ENCODE measurements around the gene ZDHHC11B.
A peak's percentile ranks its signal among the peaks of the same experiment; 100 is the strongest.

DNA sequence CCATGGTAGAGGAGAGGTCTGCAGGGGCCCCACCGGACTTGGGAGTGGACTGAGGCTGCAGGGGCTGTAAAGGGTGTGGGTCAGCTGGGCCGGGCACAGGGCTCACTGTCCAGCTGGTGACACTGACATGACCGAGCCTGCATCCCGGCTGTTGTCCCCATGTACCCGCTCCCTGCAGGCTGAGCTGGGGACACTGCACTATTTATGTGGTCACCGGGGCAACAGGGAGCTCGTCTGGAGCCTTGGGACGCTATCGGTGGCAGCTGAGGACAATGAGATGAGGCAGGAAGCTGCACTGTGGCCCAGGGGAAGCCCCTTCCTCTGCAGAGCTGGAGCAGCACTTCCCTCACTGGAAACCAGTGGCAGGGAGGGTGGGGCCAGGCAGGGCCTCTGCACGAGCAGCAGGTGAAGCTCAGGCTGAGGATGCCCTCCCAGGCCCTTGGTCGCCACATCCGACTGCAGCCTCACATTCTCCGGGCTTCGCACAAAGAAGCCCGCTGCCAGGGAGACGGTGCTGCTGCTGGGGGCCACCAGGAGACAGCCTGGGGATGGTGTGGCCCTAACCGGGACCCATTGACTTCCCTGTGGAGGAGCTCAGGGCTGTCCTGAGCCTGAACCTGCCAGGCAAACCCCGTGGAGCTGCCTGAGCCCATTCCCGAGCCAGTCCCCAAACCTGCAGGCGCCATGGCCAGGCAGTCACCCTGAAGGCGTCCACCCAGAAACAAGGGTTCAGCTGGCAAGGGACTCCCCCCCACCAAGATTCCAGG, 26.4 kb downstream of the ZDHHC11B start:
- TF ChIP-seq, protein P1, sequence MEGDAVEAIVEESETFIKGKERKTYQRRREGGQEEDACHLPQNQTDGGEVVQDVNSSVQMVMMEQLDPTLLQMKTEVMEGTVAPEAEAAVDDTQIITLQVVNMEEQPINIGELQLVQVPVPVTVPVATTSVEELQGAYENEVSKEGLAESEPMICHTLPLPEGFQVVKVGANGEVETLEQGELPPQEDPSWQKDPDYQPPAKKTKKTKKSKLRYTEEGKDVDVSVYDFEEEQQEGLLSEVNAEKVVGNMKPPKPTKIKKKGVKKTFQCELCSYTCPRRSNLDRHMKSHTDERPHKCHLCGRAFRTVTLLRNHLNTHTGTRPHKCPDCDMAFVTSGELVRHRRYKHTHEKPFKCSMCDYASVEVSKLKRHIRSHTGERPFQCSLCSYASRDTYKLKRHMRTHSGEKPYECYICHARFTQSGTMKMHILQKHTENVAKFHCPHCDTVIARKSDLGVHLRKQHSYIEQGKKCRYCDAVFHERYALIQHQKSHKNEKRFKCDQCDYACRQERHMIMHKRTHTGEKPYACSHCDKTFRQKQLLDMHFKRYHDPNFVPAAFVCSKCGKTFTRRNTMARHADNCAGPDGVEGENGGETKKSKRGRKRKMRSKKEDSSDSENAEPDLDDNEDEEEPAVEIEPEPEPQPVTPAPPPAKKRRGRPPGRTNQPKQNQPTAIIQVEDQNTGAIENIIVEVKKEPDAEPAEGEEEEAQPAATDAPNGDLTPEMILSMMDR (IDR thresholded peaks at IDR 0.05): peak in 1 of 6 experiments; percentile 4
- no peak for TF ChIP-seq POLR2A (IDR thresholded peaks at IDR 0.05)
